HepG2 (cell line): Measurements from ENCODE around the gene EPB41L1. TPM values are rescaled to one million over a fixed set of nuclear protein-coding genes. Genes with fewer than 3 reads are reported as not detected.

Experiments
- ATAD3A ChIP-seq: sonication (generic); formaldehyde crosslinking; IDR thresholded peaks from 2 replicates; pipeline ENCODE4 v1.4.0; 2020; ENCODE audit warnings: missing genetic modification reagents
- IRX3 ChIP-seq: sonication (generic); formaldehyde crosslinking; IDR thresholded peaks from 2 replicates; pipeline ENCODE4 v1.8.1; 2023; ENCODE audit warnings: mild to moderate bottlenecking, low read depth, missing genetic modification reagents, borderline replicate concordance
- MED13 ChIP-seq: sonication (generic); formaldehyde crosslinking; IDR thresholded peaks from 2 replicates; pipeline ENCODE4 v1.5.0; 2020; ENCODE audit warnings: missing genetic modification reagents
- MXI1 ChIP-seq: IDR thresholded peaks from 3 replicates; pipeline ENCODE4 v1.6.1; 2012; ENCODE audit warnings: low read depth, low read length, inconsistent platforms, borderline replicate concordance
- MYNN ChIP-seq: sonication (generic); formaldehyde crosslinking; IDR thresholded peaks from 2 replicates; pipeline ENCODE4 v1.4.0; 2020; ENCODE audit warnings: mild to moderate bottlenecking, low read depth, missing genetic modification reagents
- SSRP1 ChIP-seq: IDR thresholded peaks from 2 replicates; pipeline ENCODE4 v1.6.1; 2016; ENCODE audit warnings: control low read depth
- ZFAT ChIP-seq: sonication (generic); formaldehyde crosslinking; conservative IDR thresholded peaks from 2 replicates; pipeline ENCODE4 v1.8.1; 2023; ENCODE audit warnings: missing genetic modification reagents, inconsistent platforms
- ZNF160 ChIP-seq: sonication (generic); formaldehyde crosslinking; IDR thresholded peaks from 2 replicates; pipeline ENCODE4 v1.8.0; 2022; ENCODE audit warnings: mild to moderate bottlenecking, inconsistent platforms, missing genetic modification reagents
- ZNF619 ChIP-seq: sonication (generic); formaldehyde crosslinking; IDR thresholded peaks from 2 replicates; pipeline ENCODE4 v1.4.0; 2020; ENCODE audit warnings: mild to moderate bottlenecking, missing genetic modification reagents
- ZNF776 ChIP-seq: sonication (generic); formaldehyde crosslinking; IDR thresholded peaks from 2 replicates; pipeline ENCODE4 v1.4.0; 2020; ENCODE audit warnings: mild to moderate bottlenecking, missing genetic modification reagents
- polyA plus RNA-seq, 8 experiments: library from polyadenylated mRNA; depleted of rRNA in 3 of 8; stranded (reverse) in 7 of 8; unstranded in 1 of 8; fragments of >200 nt; fragmentation: Illumina TruSeq in 4 of 8; extraction: Trizol in 4 of 8; gene quantifications; 2 replicates each; pipeline versions ENCODE4 v1.2.1 to v1.2.3, GENCODE V29; 2011 to 2016; ENCODE audit warnings: low read depth in 4 of 8, missing spikeins in 1 of 8, mixed read lengths in 1 of 8; ENCODE audit not compliant: insufficient read depth in 1 of 8
- total RNA-seq, 5 experiments: library from RNA; depleted of rRNA; stranded (reverse); fragments of >200 nt; fragmentation: Illumina TruSeq; extraction: Trizol; gene quantifications; 2 replicates each; pipeline ENCODE4 v1.2.3, GENCODE V29; 2016; ENCODE audit warnings: low read depth in 1 of 5
- TF ChIP-seq, protein P1 (sequence below): sonication (generic); formaldehyde crosslinking; IDR thresholded peaks from 2 replicates; pipeline ENCODE4 v1.4.0; 2020; ENCODE audit warnings: missing genetic modification reagents
- TF ChIP-seq, protein P2 (sequence below): sonication (generic); formaldehyde crosslinking; IDR thresholded peaks from 2 replicates; pipeline ENCODE4 v1.4.0; 2020; ENCODE audit warnings: mild to moderate bottlenecking, missing genetic modification reagents
- TF ChIP-seq, protein P3 (sequence below): sonication (generic); formaldehyde crosslinking; conservative IDR thresholded peaks from 2 replicates; pipeline ENCODE4 v1.4.0; 2020; ENCODE audit warnings: mild to moderate bottlenecking, missing genetic modification reagents, moderate library complexity
- TF ChIP-seq, protein P4 (sequence below): sonication (generic); formaldehyde crosslinking; IDR thresholded peaks from 2 replicates; pipeline ENCODE4 v1.4.0; 2020; ENCODE audit warnings: missing genetic modification reagents

Gene EPB41L1
- total and polyA plus RNA-seq, 2 of the 13 experiments (the other 11 are each of a cell fraction or from before 2014, with no cell fraction given) = 16.7 to 39.0 TPM

DNA sequence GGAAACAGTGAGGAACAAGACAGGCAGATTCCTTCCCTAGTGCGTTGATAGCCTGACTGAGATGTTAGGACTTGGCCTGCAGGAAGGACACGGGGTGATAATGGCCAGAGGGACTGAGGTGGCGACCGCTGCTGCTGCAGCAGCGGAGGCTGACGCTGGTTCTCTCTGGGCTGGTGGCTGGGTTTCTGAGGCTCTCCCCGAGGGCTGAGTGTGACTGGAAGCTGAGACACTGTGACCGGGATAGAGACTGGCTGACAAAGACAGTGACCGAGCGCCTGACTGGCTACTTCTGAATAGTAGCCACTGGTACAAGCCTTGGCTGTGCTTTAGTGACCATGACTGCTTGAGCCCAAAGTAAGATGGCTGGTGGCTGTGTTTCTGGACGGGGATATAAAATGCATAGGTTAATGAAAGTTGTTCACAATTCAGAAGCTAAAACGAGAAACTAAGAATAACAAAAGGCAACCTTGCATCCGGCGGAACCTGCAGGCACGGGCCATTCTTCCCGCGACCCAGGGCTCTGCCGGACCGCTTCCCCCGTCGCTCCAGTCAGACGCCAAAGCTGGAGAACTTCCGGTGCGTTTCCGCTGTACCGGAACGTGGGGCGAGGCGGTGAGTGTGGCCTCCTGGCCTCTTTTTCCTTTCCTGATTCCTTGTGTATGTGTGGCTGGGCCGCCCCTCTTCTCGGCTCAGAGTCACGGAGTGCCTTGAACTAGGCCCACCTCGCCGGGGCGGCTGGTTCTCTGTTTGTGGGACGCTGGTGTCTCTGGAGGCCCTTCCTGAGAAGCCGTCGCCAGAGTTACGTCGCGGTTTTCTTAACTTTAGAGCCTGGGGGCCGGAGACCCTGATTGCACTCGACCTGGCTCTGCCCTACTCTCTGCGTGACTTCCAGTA lies 81.6 kb downstream of the EPB41L1 start, which contains the start of gene AAR2 (continued):
- TF ChIP-seq, protein P1, sequence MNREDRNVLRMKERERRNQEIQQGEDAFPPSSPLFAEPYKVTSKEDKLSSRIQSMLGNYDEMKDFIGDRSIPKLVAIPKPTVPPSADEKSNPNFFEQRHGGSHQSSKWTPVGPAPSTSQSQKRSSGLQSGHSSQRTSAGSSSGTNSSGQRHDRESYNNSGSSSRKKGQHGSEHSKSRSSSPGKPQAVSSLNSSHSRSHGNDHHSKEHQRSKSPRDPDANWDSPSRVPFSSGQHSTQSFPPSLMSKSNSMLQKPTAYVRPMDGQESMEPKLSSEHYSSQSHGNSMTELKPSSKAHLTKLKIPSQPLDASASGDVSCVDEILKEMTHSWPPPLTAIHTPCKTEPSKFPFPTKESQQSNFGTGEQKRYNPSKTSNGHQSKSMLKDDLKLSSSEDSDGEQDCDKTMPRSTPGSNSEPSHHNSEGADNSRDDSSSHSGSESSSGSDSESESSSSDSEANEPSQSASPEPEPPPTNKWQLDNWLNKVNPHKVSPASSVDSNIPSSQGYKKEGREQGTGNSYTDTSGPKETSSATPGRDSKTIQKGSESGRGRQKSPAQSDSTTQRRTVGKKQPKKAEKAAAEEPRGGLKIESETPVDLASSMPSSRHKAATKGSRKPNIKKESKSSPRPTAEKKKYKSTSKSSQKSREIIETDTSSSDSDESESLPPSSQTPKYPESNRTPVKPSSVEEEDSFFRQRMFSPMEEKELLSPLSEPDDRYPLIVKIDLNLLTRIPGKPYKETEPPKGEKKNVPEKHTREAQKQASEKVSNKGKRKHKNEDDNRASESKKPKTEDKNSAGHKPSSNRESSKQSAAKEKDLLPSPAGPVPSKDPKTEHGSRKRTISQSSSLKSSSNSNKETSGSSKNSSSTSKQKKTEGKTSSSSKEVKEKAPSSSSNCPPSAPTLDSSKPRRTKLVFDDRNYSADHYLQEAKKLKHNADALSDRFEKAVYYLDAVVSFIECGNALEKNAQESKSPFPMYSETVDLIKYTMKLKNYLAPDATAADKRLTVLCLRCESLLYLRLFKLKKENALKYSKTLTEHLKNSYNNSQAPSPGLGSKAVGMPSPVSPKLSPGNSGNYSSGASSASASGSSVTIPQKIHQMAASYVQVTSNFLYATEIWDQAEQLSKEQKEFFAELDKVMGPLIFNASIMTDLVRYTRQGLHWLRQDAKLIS = peak; percentile 89
- TF ChIP-seq, protein P2, sequence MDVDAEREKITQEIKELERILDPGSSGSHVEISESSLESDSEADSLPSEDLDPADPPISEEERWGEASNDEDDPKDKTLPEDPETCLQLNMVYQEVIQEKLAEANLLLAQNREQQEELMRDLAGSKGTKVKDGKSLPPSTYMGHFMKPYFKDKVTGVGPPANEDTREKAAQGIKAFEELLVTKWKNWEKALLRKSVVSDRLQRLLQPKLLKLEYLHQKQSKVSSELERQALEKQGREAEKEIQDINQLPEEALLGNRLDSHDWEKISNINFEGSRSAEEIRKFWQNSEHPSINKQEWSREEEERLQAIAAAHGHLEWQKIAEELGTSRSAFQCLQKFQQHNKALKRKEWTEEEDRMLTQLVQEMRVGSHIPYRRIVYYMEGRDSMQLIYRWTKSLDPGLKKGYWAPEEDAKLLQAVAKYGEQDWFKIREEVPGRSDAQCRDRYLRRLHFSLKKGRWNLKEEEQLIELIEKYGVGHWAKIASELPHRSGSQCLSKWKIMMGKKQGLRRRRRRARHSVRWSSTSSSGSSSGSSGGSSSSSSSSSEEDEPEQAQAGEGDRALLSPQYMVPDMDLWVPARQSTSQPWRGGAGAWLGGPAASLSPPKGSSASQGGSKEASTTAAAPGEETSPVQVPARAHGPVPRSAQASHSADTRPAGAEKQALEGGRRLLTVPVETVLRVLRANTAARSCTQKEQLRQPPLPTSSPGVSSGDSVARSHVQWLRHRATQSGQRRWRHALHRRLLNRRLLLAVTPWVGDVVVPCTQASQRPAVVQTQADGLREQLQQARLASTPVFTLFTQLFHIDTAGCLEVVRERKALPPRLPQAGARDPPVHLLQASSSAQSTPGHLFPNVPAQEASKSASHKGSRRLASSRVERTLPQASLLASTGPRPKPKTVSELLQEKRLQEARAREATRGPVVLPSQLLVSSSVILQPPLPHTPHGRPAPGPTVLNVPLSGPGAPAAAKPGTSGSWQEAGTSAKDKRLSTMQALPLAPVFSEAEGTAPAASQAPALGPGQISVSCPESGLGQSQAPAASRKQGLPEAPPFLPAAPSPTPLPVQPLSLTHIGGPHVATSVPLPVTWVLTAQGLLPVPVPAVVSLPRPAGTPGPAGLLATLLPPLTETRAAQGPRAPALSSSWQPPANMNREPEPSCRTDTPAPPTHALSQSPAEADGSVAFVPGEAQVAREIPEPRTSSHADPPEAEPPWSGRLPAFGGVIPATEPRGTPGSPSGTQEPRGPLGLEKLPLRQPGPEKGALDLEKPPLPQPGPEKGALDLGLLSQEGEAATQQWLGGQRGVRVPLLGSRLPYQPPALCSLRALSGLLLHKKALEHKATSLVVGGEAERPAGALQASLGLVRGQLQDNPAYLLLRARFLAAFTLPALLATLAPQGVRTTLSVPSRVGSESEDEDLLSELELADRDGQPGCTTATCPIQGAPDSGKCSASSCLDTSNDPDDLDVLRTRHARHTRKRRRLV = peak; percentile 96
- no peak for TF ChIP-seq MED13
- peak; percentile 32; the same call in 1 of the 2 replicates for TF ChIP-seq IRX3
- no peak for TF ChIP-seq ZFAT (CRISPR knock-in tag)
- peak; percentile 84; the same call in 2 of the 3 replicates for TF ChIP-seq MXI1
- no peak for TF ChIP-seq MYNN (CRISPR knock-in tag)
- TF ChIP-seq ZNF160 (CRISPR knock-in tag) = peak; percentile 97
- TF ChIP-seq SSRP1 (CRISPR knock-in tag) = peak; percentile 97
- TF ChIP-seq, protein P3, sequence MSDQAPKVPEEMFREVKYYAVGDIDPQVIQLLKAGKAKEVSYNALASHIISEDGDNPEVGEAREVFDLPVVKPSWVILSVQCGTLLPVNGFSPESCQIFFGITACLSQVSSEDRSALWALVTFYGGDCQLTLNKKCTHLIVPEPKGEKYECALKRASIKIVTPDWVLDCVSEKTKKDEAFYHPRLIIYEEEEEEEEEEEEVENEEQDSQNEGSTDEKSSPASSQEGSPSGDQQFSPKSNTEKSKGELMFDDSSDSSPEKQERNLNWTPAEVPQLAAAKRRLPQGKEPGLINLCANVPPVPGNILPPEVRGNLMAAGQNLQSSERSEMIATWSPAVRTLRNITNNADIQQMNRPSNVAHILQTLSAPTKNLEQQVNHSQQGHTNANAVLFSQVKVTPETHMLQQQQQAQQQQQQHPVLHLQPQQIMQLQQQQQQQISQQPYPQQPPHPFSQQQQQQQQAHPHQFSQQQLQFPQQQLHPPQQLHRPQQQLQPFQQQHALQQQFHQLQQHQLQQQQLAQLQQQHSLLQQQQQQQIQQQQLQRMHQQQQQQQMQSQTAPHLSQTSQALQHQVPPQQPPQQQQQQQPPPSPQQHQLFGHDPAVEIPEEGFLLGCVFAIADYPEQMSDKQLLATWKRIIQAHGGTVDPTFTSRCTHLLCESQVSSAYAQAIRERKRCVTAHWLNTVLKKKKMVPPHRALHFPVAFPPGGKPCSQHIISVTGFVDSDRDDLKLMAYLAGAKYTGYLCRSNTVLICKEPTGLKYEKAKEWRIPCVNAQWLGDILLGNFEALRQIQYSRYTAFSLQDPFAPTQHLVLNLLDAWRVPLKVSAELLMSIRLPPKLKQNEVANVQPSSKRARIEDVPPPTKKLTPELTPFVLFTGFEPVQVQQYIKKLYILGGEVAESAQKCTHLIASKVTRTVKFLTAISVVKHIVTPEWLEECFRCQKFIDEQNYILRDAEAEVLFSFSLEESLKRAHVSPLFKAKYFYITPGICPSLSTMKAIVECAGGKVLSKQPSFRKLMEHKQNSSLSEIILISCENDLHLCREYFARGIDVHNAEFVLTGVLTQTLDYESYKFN (CRISPR knock-in tag) = peak; percentile 78
- TF ChIP-seq ATAD3A (CRISPR knock-in tag) = 0 out of 2 replicates have a peak, but pooled peaks have one; percentile 24
- TF ChIP-seq ZNF776 (CRISPR knock-in tag) = peak; percentile 98
- TF ChIP-seq ZNF619 = peak; percentile 67
- TF ChIP-seq, protein P4, sequence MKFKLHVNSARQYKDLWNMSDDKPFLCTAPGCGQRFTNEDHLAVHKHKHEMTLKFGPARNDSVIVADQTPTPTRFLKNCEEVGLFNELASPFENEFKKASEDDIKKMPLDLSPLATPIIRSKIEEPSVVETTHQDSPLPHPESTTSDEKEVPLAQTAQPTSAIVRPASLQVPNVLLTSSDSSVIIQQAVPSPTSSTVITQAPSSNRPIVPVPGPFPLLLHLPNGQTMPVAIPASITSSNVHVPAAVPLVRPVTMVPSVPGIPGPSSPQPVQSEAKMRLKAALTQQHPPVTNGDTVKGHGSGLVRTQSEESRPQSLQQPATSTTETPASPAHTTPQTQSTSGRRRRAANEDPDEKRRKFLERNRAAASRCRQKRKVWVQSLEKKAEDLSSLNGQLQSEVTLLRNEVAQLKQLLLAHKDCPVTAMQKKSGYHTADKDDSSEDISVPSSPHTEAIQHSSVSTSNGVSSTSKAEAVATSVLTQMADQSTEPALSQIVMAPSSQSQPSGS = peak; percentile 97
